HG03175 (cell line): ENCODE measurements around the gene MED20.

Source experiments
- ATAC-seq: cut with Tn5 transposase; IDR thresholded peaks from one replicate; pipeline ENCODE4 v1.9.1; 2021; ENCODE audit warnings: mild to moderate bottlenecking, moderate library complexity; ENCODE audit not compliant: unreplicated experiment

MED20 gene

DNA sequence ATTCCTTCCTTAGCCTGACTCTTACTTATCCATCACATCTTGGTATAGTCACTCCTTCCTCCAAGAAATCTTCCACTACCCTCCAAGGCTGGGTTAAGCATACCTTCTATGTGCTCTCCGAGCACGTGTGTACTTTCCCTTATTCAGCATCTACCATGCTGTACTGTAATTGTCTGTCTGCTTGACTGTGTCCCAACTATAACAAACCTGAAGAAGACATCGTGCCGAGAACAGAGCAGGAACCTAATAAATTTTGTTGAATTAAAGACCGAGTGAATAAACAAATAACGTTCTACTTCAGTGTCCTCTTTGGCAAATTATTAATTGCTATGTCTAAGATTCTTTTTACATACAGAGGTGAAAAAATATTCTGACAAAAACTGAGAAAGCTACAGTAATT is 61.6 kb downstream of the MED20 start:
- ATAC-seq = no peak

- ATAC-seq = no peak
Measured at GRCh38 chr6:41858703-41859102, 62.2 kb downstream of the MED20 start.
